GM23338 (cell line): ENCODE data around the gene FAM181B. TPM values are rescaled to one million over a fixed set of nuclear protein-coding genes. Genes with fewer than 3 reads are reported as not detected.

Experiments used
- ATAC-seq: fragments of 200-7000 bp; cut with Tn5 transposase; 3 replicates; pipeline ENCODE4 v1.9.1; 2020
- DNase-seq: peaks from one replicate; pipeline ENCODE4 v3.0.0-alpha.2; 2015; ENCODE audit warnings: low spot score
- H2AFZ ChIP-seq: fragments of 200-600 bp; sonication (generic); 2 replicates; pipeline ENCODE4 v1.8.0; 2016; ENCODE audit warnings: antibody characterized with exemption, mild to moderate bottlenecking, moderate library complexity
- H3F3A ChIP-seq: fragments of 200-600 bp; sonication (generic); replicated peaks from 2 replicates; pipeline ENCODE4 v1.8.0; 2017; ENCODE audit warnings: antibody characterized with exemption, mixed run types, low read depth
- H3K27ac ChIP-seq: fragments of 200-600 bp; sonication (generic); 2 replicates; pipeline ENCODE4 v1.6.1; 2016; ENCODE audit warnings: low read depth
- H3K27me3 ChIP-seq: fragments of 200-600 bp; sonication (generic); 2 replicates; pipeline ENCODE4 v1.8.0; 2016; ENCODE audit warnings: mild to moderate bottlenecking, mixed run types, moderate library complexity; ENCODE audit not compliant: insufficient read depth
- H3K36me3 ChIP-seq: fragments of 200-600 bp; sonication (generic); 2 replicates; pipeline ENCODE4 v1.8.0; 2016; ENCODE audit warnings: mild to moderate bottlenecking; ENCODE audit not compliant: insufficient read depth
- H3K4me1 ChIP-seq: fragments of 200-600 bp; sonication (generic); 2 replicates; pipeline ENCODE4 v1.8.0; 2016; ENCODE audit warnings: mild to moderate bottlenecking, moderate library complexity; ENCODE audit not compliant: insufficient read depth
- H3K4me2 ChIP-seq: fragments of 200-600 bp; sonication (generic); 2 replicates; pipeline ENCODE4 v1.7.1; 2017; ENCODE audit warnings: mixed run types
- H3K4me3 ChIP-seq: fragments of 200-600 bp; sonication (generic); 2 replicates; pipeline ENCODE4 v1.6.1; 2016; ENCODE audit warnings: mixed run types
- H3K79me2 ChIP-seq: fragments of 200-600 bp; sonication (generic); replicated peaks from 2 replicates; pipeline ENCODE4 v1.8.0; 2017; ENCODE audit warnings: mild to moderate bottlenecking; ENCODE audit not compliant: insufficient read depth
- H3K9me2 ChIP-seq: fragments of 200-600 bp; sonication (generic); 2 replicates; pipeline ENCODE4 v1.8.0; 2017; ENCODE audit not compliant: insufficient read depth
- H4K20me1 ChIP-seq: fragments of 200-600 bp; sonication (generic); replicated peaks from 2 replicates; pipeline ENCODE4 v1.8.0; 2017; ENCODE audit warnings: mild to moderate bottlenecking; ENCODE audit not compliant: insufficient read depth
- H3K27ac Mint-ChIP-seq: 2 replicates; pipeline ENCODE4 v1.8.0; 2020; ENCODE audit warnings: inconsistent platforms, mild to moderate bottlenecking, moderate library complexity, mixed read lengths
- H3K27me3 Mint-ChIP-seq: 3 replicates; pipeline ENCODE4 v1.8.0; 2022; ENCODE audit warnings: low read depth, mild to moderate bottlenecking, moderate library complexity, mixed read lengths, inconsistent platforms; ENCODE audit not compliant: insufficient read depth, poor library complexity
- H3K36me3 Mint-ChIP-seq: 3 replicates; pipeline ENCODE4 v1.8.0; 2021; ENCODE audit warnings: low read depth, mild to moderate bottlenecking, inconsistent platforms, moderate library complexity, mixed read lengths
- H3K4me1 Mint-ChIP-seq: 3 replicates; pipeline ENCODE4 v1.8.0; 2020; ENCODE audit warnings: mild to moderate bottlenecking, inconsistent platforms, mixed read lengths
- H3K4me3 Mint-ChIP-seq: 3 replicates; pipeline ENCODE4 v1.8.0; 2021; ENCODE audit warnings: moderate library complexity, mild to moderate bottlenecking, inconsistent platforms, mixed read lengths
- H3K9me3 Mint-ChIP-seq: 3 replicates; pipeline ENCODE4 v1.8.0; 2020; ENCODE audit warnings: moderate library complexity, mild to moderate bottlenecking, inconsistent platforms, mixed read lengths
- CREB1 ChIP-seq: fragments of 250-450 bp; sonication (Bioruptor Pico); IDR thresholded peaks from 2 replicates; pipeline ENCODE4 v1.5.0; 2020; ENCODE audit warnings: low read depth, mild to moderate bottlenecking, moderate library complexity
- EZH2phosphoT487 ChIP-seq: fragments of 200-600 bp; sonication (generic); IDR thresholded peaks from one replicate; pipeline ENCODE4 v1.8.1; 2018; ENCODE audit warnings: antibody characterized with exemption; ENCODE audit not compliant: unreplicated experiment
- POLR2AphosphoS5 ChIP-seq: IDR thresholded peaks from 2 replicates; pipeline ENCODE4 v1.6.1; 2016; ENCODE audit warnings: antibody characterized with exemption, low read depth
- STAT1 ChIP-seq: IDR thresholded peaks from one replicate; pipeline ENCODE4 v1.6.1; 2016; ENCODE audit warnings: antibody characterized with exemption; ENCODE audit not compliant: unreplicated experiment
- ZNF114 ChIP-seq: fragments of 250-450 bp; sonication (Bioruptor Pico); IDR thresholded peaks from 2 replicates; pipeline ENCODE4 v1.5.0; 2020; ENCODE audit warnings: mild to moderate bottlenecking, moderate library complexity
- ZNF331 ChIP-seq: fragments of 250-450 bp; sonication (Bioruptor Pico); IDR thresholded peaks from 2 replicates; pipeline ENCODE4 v1.5.0; 2020; ENCODE audit warnings: low read depth, mild to moderate bottlenecking, moderate library complexity
- polyA plus RNA-seq: library from polyadenylated mRNA; unstranded; fragments of >200 nt; fragmentation: Nextera tagmentation; extraction: Ambion mirVana; gene quantifications from 2 replicates; pipeline ENCODE4 v1.2.1, GENCODE V29; 2016
- total RNA-seq: library from RNA; depleted of rRNA; stranded (reverse); fragments of >200 nt; shearing (Covaris generic); gene quantifications from 2 replicates; pipeline ENCODE4 v1.2.3, GENCODE V29; 2014
- TF ChIP-seq, protein P1 (sequence below): IDR thresholded peaks from 2 replicates; pipeline ENCODE4 v1.6.1; 2016; ENCODE audit warnings: antibody characterized with exemption
- TF ChIP-seq, protein P2 (sequence below), 2 experiments: fragments of 200-600 bp in 1 of 2; sonication (generic) in 1 of 2; conservative IDR thresholded peaks; 2 replicates each; pipeline versions ENCODE4 v1.5.1 to v1.6.1; 2016 to 2017; ENCODE audit warnings: antibody characterized with exemption in 2 of 2, low read depth in 2 of 2, mild to moderate bottlenecking in 2 of 2, moderate library complexity in 1 of 2
- TF ChIP-seq, protein P3 (sequence below): IDR thresholded peaks from one replicate; pipeline ENCODE4 v1.6.1; 2018; ENCODE audit warnings: antibody characterized with exemption; ENCODE audit not compliant: unreplicated experiment

The FAM181B gene
- total and polyA plus RNA-seq, 2 experiments from 2014 or later = 0.36 to 0.87 TPM

DNA sequence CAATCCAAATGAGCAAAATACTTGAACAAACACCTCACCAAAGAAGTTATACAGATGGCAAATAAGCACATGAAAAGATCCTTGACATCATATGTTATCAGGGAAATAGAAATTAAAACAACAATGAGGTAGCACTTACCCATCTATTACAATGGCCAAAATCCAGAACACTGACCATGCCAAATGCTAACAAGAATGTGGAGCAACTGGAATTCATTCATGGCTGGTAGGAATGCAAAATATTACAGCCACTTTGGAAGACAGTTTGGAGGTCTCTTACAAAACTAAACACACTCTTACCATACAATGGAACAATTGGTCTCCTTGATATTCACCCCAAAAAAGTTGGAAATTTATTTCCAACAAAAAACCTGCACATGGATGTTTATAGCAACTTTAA, 19.1 kb upstream of the FAM181B start:
- H3K27ac Mint-ChIP-seq = no peak overlapping the region
- no peaks in the 10 kb centered on the region for H3K27me3 ChIP-seq
- H3K4me1 ChIP-seq = peaks cover 15% of the 10 kb centered on the region
- no peaks in the 10 kb centered on the region for H3K36me3 ChIP-seq
- H3K36me3 Mint-ChIP-seq = no peaks in the 10 kb centered on the region
- ATAC-seq = no peak
- H3K4me1 Mint-ChIP-seq = peaks cover 13% of the 10 kb centered on the region
- no peaks in the 10 kb centered on the region for H4K20me1 ChIP-seq
- H3K4me3 Mint-ChIP-seq = no peak overlapping the region
- H3K79me2 ChIP-seq = no peaks in the 10 kb centered on the region
- H3K27ac ChIP-seq = no peak overlapping the region
- no peak overlapping the region for H3K4me3 ChIP-seq
- no peaks in the 10 kb centered on the region for H3K9me2 ChIP-seq
- TF ChIP-seq, protein P1, sequence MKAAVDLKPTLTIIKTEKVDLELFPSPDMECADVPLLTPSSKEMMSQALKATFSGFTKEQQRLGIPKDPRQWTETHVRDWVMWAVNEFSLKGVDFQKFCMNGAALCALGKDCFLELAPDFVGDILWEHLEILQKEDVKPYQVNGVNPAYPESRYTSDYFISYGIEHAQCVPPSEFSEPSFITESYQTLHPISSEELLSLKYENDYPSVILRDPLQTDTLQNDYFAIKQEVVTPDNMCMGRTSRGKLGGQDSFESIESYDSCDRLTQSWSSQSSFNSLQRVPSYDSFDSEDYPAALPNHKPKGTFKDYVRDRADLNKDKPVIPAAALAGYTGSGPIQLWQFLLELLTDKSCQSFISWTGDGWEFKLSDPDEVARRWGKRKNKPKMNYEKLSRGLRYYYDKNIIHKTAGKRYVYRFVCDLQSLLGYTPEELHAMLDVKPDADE = no peak
- TF ChIP-seq CREB1 (CRISPR knock-in tag) = no peak
- TF ChIP-seq, protein P2, sequence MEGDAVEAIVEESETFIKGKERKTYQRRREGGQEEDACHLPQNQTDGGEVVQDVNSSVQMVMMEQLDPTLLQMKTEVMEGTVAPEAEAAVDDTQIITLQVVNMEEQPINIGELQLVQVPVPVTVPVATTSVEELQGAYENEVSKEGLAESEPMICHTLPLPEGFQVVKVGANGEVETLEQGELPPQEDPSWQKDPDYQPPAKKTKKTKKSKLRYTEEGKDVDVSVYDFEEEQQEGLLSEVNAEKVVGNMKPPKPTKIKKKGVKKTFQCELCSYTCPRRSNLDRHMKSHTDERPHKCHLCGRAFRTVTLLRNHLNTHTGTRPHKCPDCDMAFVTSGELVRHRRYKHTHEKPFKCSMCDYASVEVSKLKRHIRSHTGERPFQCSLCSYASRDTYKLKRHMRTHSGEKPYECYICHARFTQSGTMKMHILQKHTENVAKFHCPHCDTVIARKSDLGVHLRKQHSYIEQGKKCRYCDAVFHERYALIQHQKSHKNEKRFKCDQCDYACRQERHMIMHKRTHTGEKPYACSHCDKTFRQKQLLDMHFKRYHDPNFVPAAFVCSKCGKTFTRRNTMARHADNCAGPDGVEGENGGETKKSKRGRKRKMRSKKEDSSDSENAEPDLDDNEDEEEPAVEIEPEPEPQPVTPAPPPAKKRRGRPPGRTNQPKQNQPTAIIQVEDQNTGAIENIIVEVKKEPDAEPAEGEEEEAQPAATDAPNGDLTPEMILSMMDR (conservative IDR thresholded peaks at IDR 0.05; ENCODE audit: low read depth in 2 of 2) = no peak
- TF ChIP-seq ZNF331 = no peak
- TF ChIP-seq, protein P3, sequence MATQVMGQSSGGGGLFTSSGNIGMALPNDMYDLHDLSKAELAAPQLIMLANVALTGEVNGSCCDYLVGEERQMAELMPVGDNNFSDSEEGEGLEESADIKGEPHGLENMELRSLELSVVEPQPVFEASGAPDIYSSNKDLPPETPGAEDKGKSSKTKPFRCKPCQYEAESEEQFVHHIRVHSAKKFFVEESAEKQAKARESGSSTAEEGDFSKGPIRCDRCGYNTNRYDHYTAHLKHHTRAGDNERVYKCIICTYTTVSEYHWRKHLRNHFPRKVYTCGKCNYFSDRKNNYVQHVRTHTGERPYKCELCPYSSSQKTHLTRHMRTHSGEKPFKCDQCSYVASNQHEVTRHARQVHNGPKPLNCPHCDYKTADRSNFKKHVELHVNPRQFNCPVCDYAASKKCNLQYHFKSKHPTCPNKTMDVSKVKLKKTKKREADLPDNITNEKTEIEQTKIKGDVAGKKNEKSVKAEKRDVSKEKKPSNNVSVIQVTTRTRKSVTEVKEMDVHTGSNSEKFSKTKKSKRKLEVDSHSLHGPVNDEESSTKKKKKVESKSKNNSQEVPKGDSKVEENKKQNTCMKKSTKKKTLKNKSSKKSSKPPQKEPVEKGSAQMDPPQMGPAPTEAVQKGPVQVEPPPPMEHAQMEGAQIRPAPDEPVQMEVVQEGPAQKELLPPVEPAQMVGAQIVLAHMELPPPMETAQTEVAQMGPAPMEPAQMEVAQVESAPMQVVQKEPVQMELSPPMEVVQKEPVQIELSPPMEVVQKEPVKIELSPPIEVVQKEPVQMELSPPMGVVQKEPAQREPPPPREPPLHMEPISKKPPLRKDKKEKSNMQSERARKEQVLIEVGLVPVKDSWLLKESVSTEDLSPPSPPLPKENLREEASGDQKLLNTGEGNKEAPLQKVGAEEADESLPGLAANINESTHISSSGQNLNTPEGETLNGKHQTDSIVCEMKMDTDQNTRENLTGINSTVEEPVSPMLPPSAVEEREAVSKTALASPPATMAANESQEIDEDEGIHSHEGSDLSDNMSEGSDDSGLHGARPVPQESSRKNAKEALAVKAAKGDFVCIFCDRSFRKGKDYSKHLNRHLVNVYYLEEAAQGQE = no peak
- peaks cover 3% of the 10 kb centered on the region; the same call in 2 of the 3 replicates for H3K9me3 Mint-ChIP-seq
- H3F3A ChIP-seq = no peaks in the 10 kb centered on the region
- DNase-seq = no peak
- no peak overlapping the region for H2AFZ ChIP-seq
- H3K27me3 Mint-ChIP-seq = no peaks in the 10 kb centered on the region
- no peak overlapping the region for H3K4me2 ChIP-seq

DNA sequence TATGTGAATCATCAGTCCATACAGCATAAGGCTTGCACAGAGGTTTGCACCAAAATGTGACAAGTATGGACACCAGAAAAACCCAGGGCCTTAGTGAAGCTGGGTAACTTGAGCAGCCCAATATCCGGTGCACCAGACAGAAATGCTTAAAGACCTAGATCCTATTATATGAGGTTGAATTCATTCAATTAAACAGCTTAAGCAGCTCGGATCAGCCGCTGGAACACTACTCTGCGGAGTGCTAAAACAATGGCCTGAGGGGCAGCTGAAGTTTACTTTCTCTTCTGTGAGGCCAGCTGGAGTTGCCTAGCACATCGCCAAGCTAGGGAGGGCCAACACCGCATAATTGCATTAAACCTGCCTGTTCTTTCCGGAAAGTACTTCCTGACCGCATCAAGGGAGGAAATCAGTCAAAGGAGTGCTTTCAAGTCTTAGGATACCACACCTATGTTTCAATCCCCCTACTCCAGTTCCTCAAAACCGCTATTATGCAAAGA, 17.0 kb upstream of the FAM181B start:
- DNase-seq = peak; percentile 35
- H3K27me3 ChIP-seq = no peaks in the 10 kb centered on the region
- TF ChIP-seq ZNF331 (no peak), POLR2AphosphoS5 (no peak), ZNF114 (no peak), EZH2phosphoT487 (no peak), STAT1 (no peak)
- TF ChIP-seq, protein P2 (conservative IDR thresholded peaks at IDR 0.05; ENCODE audit: low read depth in 2 of 2) = no peak

More for the DNA sequence above, 17.0 kb upstream of the FAM181B start:
- Histone ChIP-seq H3K4me3 (no peak overlapping the region), H4K20me1 (no peaks in the 10 kb centered on the region), H3K27ac (no peak overlapping the region), H3K79me2 (no peaks in the 10 kb centered on the region), H3K36me3 (no peaks in the 10 kb centered on the region), H2AFZ (peak overlapping the region; percentile 6; the same call in 1 of the 2 replicates), H3K4me2 (no peak overlapping the region), H3F3A (no peaks in the 10 kb centered on the region), H3K4me1 (peaks cover 4% of the 10 kb centered on the region; the same call in 1 of the 2 replicates), H3K9me2 (no peaks in the 10 kb centered on the region)
- Mint-ChIP-seq H3K27me3 (no peaks in the 10 kb centered on the region), H3K36me3 (no peaks in the 10 kb centered on the region), H3K4me1 (peaks cover 7% of the 10 kb centered on the region; the same call in 2 of the 3 replicates), H3K9me3 (peaks cover 3% of the 10 kb centered on the region; the same call in 2 of the 3 replicates), H3K4me3 (no peak overlapping the region), H3K27ac (no peak overlapping the region; the same call in 1 of the 2 replicates)
- ATAC-seq = peak; percentile 58; the same call in 2 of the 3 replicates
